Dermis microvascular lymphatic vessel endothelial cell (primary cell): ENCODE measurements around the gene TEX55. TPM values are rescaled to one million over a fixed set of nuclear protein-coding genes. Genes with fewer than 3 reads are reported as not detected.
"Not testable (repeated sequence)": the region's sequence is repeated elsewhere in the genome, so short reads cannot be mapped to it uniquely, and the experiment has no call there.

Source experiments
- DNase-seq, 2 donors: peaks; one replicate each; pipeline versions ENCODE4 v3.0.0 to v3.0.0-alpha.2; 2010; ENCODE audit warnings: low read depth in 2 of 2
- total RNA-seq: library from RNA; depleted of rRNA; stranded (reverse); fragments of >200 nt; gene quantifications from 2 replicates; pipeline ENCODE4 v1.2.1, GENCODE V29; 2014

The TEX55 gene
- total RNA-seq, 1 donor from 2014 or later = not detected

GRCh38 chr3:119160361-119160760 lies 14.4 kb downstream of the TEX55 start:
- DNase-seq = no peak

GRCh38 chr3:119160815-119161214 lies 14.8 kb downstream of the TEX55 start:
- no peak for DNase-seq

GRCh38 chr3:119161240-119161639 lies 15.3 kb downstream of the TEX55 start:
- no peak for DNase-seq

GRCh38 chr3:119164745-119165144 lies 18.8 kb downstream of the TEX55 start:
- DNase-seq = not testable (repeated sequence)

GRCh38 chr3:119170821-119171220 lies 24.9 kb downstream of the TEX55 start:
- DNase-seq = no peak

GRCh38 chr3:119173325-119173724 lies 27.4 kb downstream of the TEX55 start, which contains the start of gene UPK1B:
UPK1B (plus strand) TSS chr3:119173598; CDS start chr3:119186742, 13,144 bp downstream.
- DNase-seq = no peak

GRCh38 chr3:119175872-119176756 lies 30.1 kb downstream of the TEX55 start:
- DNase-seq = no peak

- DNase-seq = no peak
Observed at GRCh38 chr3:119176778-119177177, 30.8 kb downstream of the TEX55 start.

- no peak for DNase-seq
Observed at GRCh38 chr3:119177321-119177720, 31.4 kb downstream of the TEX55 start.

GRCh38 chr3:119181765-119182164 lies 35.8 kb downstream of the TEX55 start:
- DNase-seq = no peak

- DNase-seq = no peak
Observed at GRCh38 chr3:119184111-119184510, 38.1 kb downstream of the TEX55 start.

- no peak for DNase-seq
Observed at GRCh38 chr3:119184796-119185570, 39.0 kb downstream of the TEX55 start.

- no peak for DNase-seq
Observed at GRCh38 chr3:119187266-119187665, 41.3 kb downstream of the TEX55 start.

- no peak for DNase-seq
Observed at GRCh38 chr3:119191800-119192199, 45.8 kb downstream of the TEX55 start.

- no peak for DNase-seq
Observed at GRCh38 chr3:119194237-119195150, 48.5 kb downstream of the TEX55 start.

GRCh38 chr3:119195151-119195476 lies 49.1 kb downstream of the TEX55 start:
- DNase-seq = no peak

- DNase-seq = no peak
Observed at GRCh38 chr3:119195911-119196310, 49.9 kb downstream of the TEX55 start.
